ENCODE results near the gene ASCC1. TPM values are rescaled to one million over a fixed set of nuclear protein-coding genes. Genes with fewer than 3 reads are reported as not detected.

The ASCC1 gene
- total RNA-seq, 1 experiment from 2014 or later = 15.7 TPM

- BruUV-seq (replicated peaks) = no TSS peak
These were observed 154.1 kb downstream of the ASCC1 start for GRCh38 chr10:72061930-72062329.

GRCh38 chr10:72061491-72061890, 154.6 kb downstream of the ASCC1 start:
- no peak overlapping the region for H3K4me3 ChIP-seq (ENCODE audit: low read length)
- no peaks in the 10 kb centered on the region for H3K9me3 ChIP-seq (ENCODE audit: low read length)
- no peak overlapping the region for H3K4me2 ChIP-seq (ENCODE audit: low read length)
- intact Hi-C loops (cut with micrococcal nuclease) = no loop called here
- no peak for ATAC-seq
- no peak overlapping the region for H3K9ac ChIP-seq (ENCODE audit: low read length)
- CTCF ChIA-PET = no interaction called here
- no peaks in the 10 kb centered on the region for H3K79me2 ChIP-seq (ENCODE audit: low read length)
- no peak overlapping the region for H2AFZ ChIP-seq (ENCODE audit: low read length)
- TF ChIP-seq EZH2 (IDR thresholded peaks at IDR 0.05; ENCODE audit: low read length, unreplicated experiment) = no peak
- peak; percentile 51 for TF ChIP-seq CTCF (conservative IDR thresholded peaks at IDR 0.05; ENCODE audit: low read depth, low read length)
- TF ChIP-seq EZH2phosphoT487 (IDR thresholded peaks at IDR 0.05; ENCODE audit: borderline replicate concordance, low read length) = no peak
- no peaks in the 10 kb centered on the region for H3K27me3 ChIP-seq (ENCODE audit: low read length)
- H4K20me1 ChIP-seq (ENCODE audit: low read length) = no peaks in the 10 kb centered on the region
- H3F3A ChIP-seq (ENCODE audit: low read length, unreplicated experiment) = no peaks in the 10 kb centered on the region
- H3K4me1 ChIP-seq (ENCODE audit: insufficient read depth, low read length) = peaks cover 8% of the 10 kb centered on the region
- no peaks in the 10 kb centered on the region for H3K9me2 ChIP-seq (replicated peaks; ENCODE audit: low read length)
- POLR2A ChIA-PET (ENCODE audit: unreplicated experiment) = no interaction called here
- DNase-seq = no peak
- H3K27ac ChIP-seq (ENCODE audit: low read length) = no peak overlapping the region
- no peaks in the 10 kb centered on the region for H3K36me3 ChIP-seq (ENCODE audit: low read depth, low read length)
- no TSS peak for BruUV-seq (replicated peaks)

More at GRCh38 chr10:72061930-72062329, 154.1 kb downstream of the ASCC1 start:
- no peak for DNase-seq
- ChIA-PET CTCF (no interaction called here), POLR2A (ENCODE audit: unreplicated experiment) (no interaction called here)
- Histone ChIP-seq H3K9me2 (replicated peaks; ENCODE audit: low read length) (no peaks in the 10 kb centered on the region), H3K4me1 (ENCODE audit: insufficient read depth, low read length) (peaks cover 8% of the 10 kb centered on the region), H3K4me2 (ENCODE audit: low read length) (no peak overlapping the region), H2AFZ (ENCODE audit: low read length) (no peak overlapping the region), H3K79me2 (ENCODE audit: low read length) (no peaks in the 10 kb centered on the region), H3K36me3 (ENCODE audit: low read depth, low read length) (no peaks in the 10 kb centered on the region), H3K9me3 (ENCODE audit: low read length) (no peaks in the 10 kb centered on the region), H4K20me1 (ENCODE audit: low read length) (no peaks in the 10 kb centered on the region), H3K27me3 (ENCODE audit: low read length) (no peaks in the 10 kb centered on the region), H3K4me3 (ENCODE audit: low read length) (no peak overlapping the region), H3K9ac (ENCODE audit: low read length) (no peak overlapping the region), H3F3A (ENCODE audit: low read length, unreplicated experiment) (no peaks in the 10 kb centered on the region), H3K27ac (ENCODE audit: low read length) (no peak overlapping the region)
- ATAC-seq = no peak
- no peak for TF ChIP-seq CTCF (conservative IDR thresholded peaks at IDR 0.05; ENCODE audit: low read depth, low read length)
- no peak for TF ChIP-seq EZH2 (IDR thresholded peaks at IDR 0.05; ENCODE audit: low read length, unreplicated experiment)
- intact Hi-C loops (cut with micrococcal nuclease) = no loop called here

- CTCF ChIA-PET = interaction anchor here (1.0 kb wide), 1 partner anchor 12 kb away, joined by 3 read pairs; no protein-coding TSS in a partner anchor
- Histone ChIP-seq H2AFZ (ENCODE audit: low read length) (no peak overlapping the region), H3K4me2 (ENCODE audit: low read length) (no peak overlapping the region), H3K9ac (ENCODE audit: low read length) (no peak overlapping the region), H3K4me1 (ENCODE audit: insufficient read depth, low read length) (peaks cover 8% of the 10 kb centered on the region), H3K79me2 (ENCODE audit: low read length) (no peaks in the 10 kb centered on the region), H3K9me2 (replicated peaks; ENCODE audit: low read length) (no peaks in the 10 kb centered on the region), H3K4me3 (ENCODE audit: low read length) (no peak overlapping the region), H3K9me3 (ENCODE audit: low read length) (no peaks in the 10 kb centered on the region), H3K27me3 (ENCODE audit: low read length) (no peaks in the 10 kb centered on the region), H3K27ac (ENCODE audit: low read length) (no peak overlapping the region), H4K20me1 (ENCODE audit: low read length) (no peaks in the 10 kb centered on the region), H3F3A (ENCODE audit: low read length, unreplicated experiment) (no peaks in the 10 kb centered on the region), H3K36me3 (ENCODE audit: low read depth, low read length) (no peaks in the 10 kb centered on the region)
- BruUV-seq (replicated peaks) = no TSS peak
- ATAC-seq (no peak), DNase-seq (no peak)
- POLR2A ChIA-PET (ENCODE audit: unreplicated experiment) = interaction anchor here (0.7 kb wide), 1 partner anchor 221 kb away, joined by 14 read pairs; no protein-coding TSS in a partner anchor
- intact Hi-C loops (cut with micrococcal nuclease) = no loop called here
- TF ChIP-seq EZH2phosphoT487 (IDR thresholded peaks at IDR 0.05; ENCODE audit: borderline replicate concordance, low read length) (no peak), EZH2 (IDR thresholded peaks at IDR 0.05; ENCODE audit: low read length, unreplicated experiment) (no peak), CTCF (conservative IDR thresholded peaks at IDR 0.05; ENCODE audit: low read depth, low read length) (no peak)
These were observed 155.9 kb downstream of the ASCC1 start for GRCh38 chr10:72059843-72060822.

All from PC-3 (cell line).